A673 (cell line): ENCODE data around the gene ABHD6.

Experiments
- EZH2 ChIP-seq: fragments of 200-600 bp; sonication (generic); IDR thresholded peaks from 2 replicates; pipeline ENCODE4 v1.6.1; 2017; ENCODE audit warnings: borderline replicate concordance, low read depth, mild to moderate bottlenecking, mixed read lengths, antibody characterized with exemption, low read length; ENCODE audit not compliant: poor library complexity, severe bottlenecking
- TF ChIP-seq, protein P1 (sequence below): fragments of 300-800, 200-600 bp; sonication (generic); conservative IDR thresholded peaks from 2 replicates; pipeline ENCODE4 v1.5.1; 2017; ENCODE audit warnings: low read depth, mild to moderate bottlenecking, antibody characterized with exemption, low read length, moderate library complexity, mixed read lengths

DNA sequence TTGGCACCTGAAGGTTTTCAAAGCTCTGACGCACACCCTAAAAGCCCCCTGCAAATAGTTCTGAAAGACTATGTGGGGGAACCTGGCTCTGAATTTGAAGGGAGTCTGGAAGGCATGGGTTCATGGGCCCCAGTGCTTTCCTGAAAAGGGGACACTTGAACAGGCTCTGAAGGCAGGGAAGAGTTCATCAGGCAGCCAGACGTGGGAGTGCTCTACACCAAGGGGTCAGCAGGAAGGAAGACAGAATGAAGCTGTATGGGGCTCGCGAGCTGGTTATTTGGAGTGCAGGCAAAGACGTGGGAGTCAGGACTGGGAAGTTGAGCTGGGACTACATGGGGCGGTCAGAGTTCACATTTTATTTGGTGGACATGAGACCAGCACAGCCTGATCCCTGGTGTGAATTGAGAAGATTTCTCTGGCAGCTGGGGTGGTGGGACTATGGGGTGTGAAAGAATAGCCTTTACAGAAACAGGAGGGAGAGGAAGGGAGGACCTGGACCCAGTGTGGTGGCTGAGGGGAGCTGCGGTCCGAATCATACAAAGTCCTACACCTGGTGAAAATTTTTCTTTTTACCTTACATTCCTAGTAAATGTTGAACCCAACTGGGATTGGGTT is 12.6 kb downstream of the ABHD6 start:
- TF ChIP-seq, protein P1, sequence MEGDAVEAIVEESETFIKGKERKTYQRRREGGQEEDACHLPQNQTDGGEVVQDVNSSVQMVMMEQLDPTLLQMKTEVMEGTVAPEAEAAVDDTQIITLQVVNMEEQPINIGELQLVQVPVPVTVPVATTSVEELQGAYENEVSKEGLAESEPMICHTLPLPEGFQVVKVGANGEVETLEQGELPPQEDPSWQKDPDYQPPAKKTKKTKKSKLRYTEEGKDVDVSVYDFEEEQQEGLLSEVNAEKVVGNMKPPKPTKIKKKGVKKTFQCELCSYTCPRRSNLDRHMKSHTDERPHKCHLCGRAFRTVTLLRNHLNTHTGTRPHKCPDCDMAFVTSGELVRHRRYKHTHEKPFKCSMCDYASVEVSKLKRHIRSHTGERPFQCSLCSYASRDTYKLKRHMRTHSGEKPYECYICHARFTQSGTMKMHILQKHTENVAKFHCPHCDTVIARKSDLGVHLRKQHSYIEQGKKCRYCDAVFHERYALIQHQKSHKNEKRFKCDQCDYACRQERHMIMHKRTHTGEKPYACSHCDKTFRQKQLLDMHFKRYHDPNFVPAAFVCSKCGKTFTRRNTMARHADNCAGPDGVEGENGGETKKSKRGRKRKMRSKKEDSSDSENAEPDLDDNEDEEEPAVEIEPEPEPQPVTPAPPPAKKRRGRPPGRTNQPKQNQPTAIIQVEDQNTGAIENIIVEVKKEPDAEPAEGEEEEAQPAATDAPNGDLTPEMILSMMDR, result no peak
- no peak for TF ChIP-seq EZH2
